B cell (primary cell): ENCODE data around the gene POT1. TPM values are rescaled to one million over a fixed set of nuclear protein-coding genes. Genes with fewer than 3 reads are reported as not detected.

ENCODE experiments used
- ATAC-seq: fragments of 200-7000 bp; cut with Tn5 transposase; one replicate; pipeline ENCODE4 v1.10.0; 2021; ENCODE audit warnings: low read depth, mild to moderate bottlenecking, moderate number of reproducible peaks, moderate library complexity
- CTCF ChIA-PET: fragments of 350-600 bp; sonication (Branson Sonifier 250); formaldehyde crosslinking; loops from one replicate; lab custom pipeline; 2021; ENCODE audit warnings: antibody characterized with exemption, inconsistent platforms; lab: Charles Lee
- POLR2A ChIA-PET: fragments of 350-600 bp; sonication (Branson Sonifier 250); formaldehyde crosslinking; loops from one replicate; lab custom pipeline; 2021; ENCODE audit warnings: antibody characterized with exemption; lab: Charles Lee
- DNase-seq: peaks from one replicate; pipeline ENCODE4 v3.0.0; 2013
- H2AFZ ChIP-seq: 2 replicates; pipeline ENCODE4 v1.6.1; 2012; ENCODE audit warnings: mild to moderate bottlenecking, low read depth, low read length; ENCODE audit not compliant: insufficient read depth, poor library complexity, severe bottlenecking
- H3K27ac ChIP-seq, 2 donors: 1 replicate in 1 of 2; 2 replicates in 1 of 2; pipeline ENCODE4 v1.5.1; 2012 to 2013; ENCODE audit warnings: low read length in 2 of 2, mild to moderate bottlenecking in 2 of 2, moderate library complexity in 1 of 2
- H3K27me3 ChIP-seq, 4 experiments: fragments of 200-600 bp in 1 of 4; sonication (generic) in 1 of 4; replicated peaks in 1 of 4; 1 replicate in 2 of 4; 2 replicates in 2 of 4; pipeline versions ENCODE4 v1.6.1 to v1.7.0; 2013 to 2016; ENCODE audit warnings: low read length in 3 of 4, mild to moderate bottlenecking in 2 of 4, mixed read lengths in 1 of 4, moderate library complexity in 1 of 4; ENCODE audit not compliant: insufficient read depth in 4 of 4, control insufficient read depth in 3 of 4; ENCODE audit errors: control extremely low read depth in 1 of 4
- H3K36me3 ChIP-seq, 2 experiments: replicated peaks in 1 of 2; 1 replicate in 1 of 2; 2 replicates in 1 of 2; pipeline versions ENCODE4 v1.6.1 to v1.7.1; 2013; ENCODE audit warnings: low read length in 1 of 2; ENCODE audit not compliant: insufficient read depth in 2 of 2, control insufficient read depth in 1 of 2; ENCODE audit errors: control extremely low read depth in 1 of 2, extremely low read depth in 1 of 2
- H3K4me1 ChIP-seq, 2 donors: fragments of 200-600 bp in 1 of 2; sonication (generic) in 1 of 2; 1 replicate in 1 of 2; 2 replicates in 1 of 2; pipeline versions ENCODE4 v1.5.1 to v1.6.1; 2013 to 2017; ENCODE audit warnings: low read length in 2 of 2; ENCODE audit not compliant: control insufficient read depth in 2 of 2, insufficient read depth in 2 of 2
- H3K4me2 ChIP-seq: replicated peaks from 2 replicates; pipeline ENCODE3; 2012; ENCODE audit warnings: mild to moderate bottlenecking, low read depth, low read length; ENCODE audit not compliant: poor library complexity, severe bottlenecking
- H3K4me3 ChIP-seq, 5 experiments: fragments of 200-600 bp in 1 of 5; sonication (generic) in 1 of 5; 1 replicate in 3 of 5; 2 replicates in 2 of 5; pipeline versions ENCODE4 v1.5.1 to v1.7.0; 2011 to 2016; ENCODE audit warnings: low read length in 4 of 5, mild to moderate bottlenecking in 4 of 5, low read depth in 2 of 5, control low read depth in 1 of 5, moderate library complexity in 1 of 5; ENCODE audit not compliant: insufficient read depth in 1 of 5; ENCODE audit errors: control extremely low read depth in 1 of 5, extremely low read depth in 1 of 5
- H3K79me2 ChIP-seq: fragments of 200-600 bp; sonication (generic); one replicate; pipeline ENCODE4 v1.6.0; 2016; ENCODE audit warnings: low read length; ENCODE audit not compliant: control insufficient read depth, insufficient read depth
- H3K9ac ChIP-seq: fragments of 200-600 bp; sonication (generic); 2 replicates; pipeline ENCODE4 v1.6.1; 2017; ENCODE audit warnings: mild to moderate bottlenecking, low read length, moderate library complexity
- H3K9me3 ChIP-seq, 3 donors: one replicate each; pipeline versions ENCODE4 v1.6.1 to v1.7.1; 2013; ENCODE audit warnings: low read length in 2 of 3; ENCODE audit not compliant: control insufficient read depth in 2 of 3, insufficient read depth in 1 of 3; ENCODE audit errors: control extremely low read depth in 1 of 3
- H4K20me1 ChIP-seq: 2 replicates; pipeline ENCODE4 v1.6.0; 2012; ENCODE audit warnings: mild to moderate bottlenecking, low read length; ENCODE audit not compliant: insufficient read depth, control insufficient read depth, poor library complexity, severe bottlenecking
- H3K27ac Mint-ChIP-seq: one replicate; pipeline ENCODE4 v1.8.0; 2021; ENCODE audit warnings: mixed read lengths
- H3K27me3 Mint-ChIP-seq: one replicate; pipeline ENCODE4 v1.8.0; 2021; ENCODE audit warnings: mixed read lengths
- H3K4me1 Mint-ChIP-seq: one replicate; pipeline ENCODE4 v1.8.0; 2021; ENCODE audit warnings: mixed read lengths
- H3K4me3 Mint-ChIP-seq: one replicate; pipeline ENCODE4 v1.8.0; 2021; ENCODE audit warnings: mixed read lengths
- H3K9me3 Mint-ChIP-seq: one replicate; pipeline ENCODE4 v1.8.0; 2022; ENCODE audit warnings: mixed read lengths; ENCODE audit not compliant: insufficient read depth
- EZH2 ChIP-seq: IDR thresholded peaks from 2 replicates; pipeline ENCODE4 v1.6.1; 2012; ENCODE audit warnings: borderline replicate concordance, low read depth, mild to moderate bottlenecking, moderate library complexity, low read length; ENCODE audit not compliant: insufficient read depth, poor library complexity, severe bottlenecking
- WGBS: methylation state at CpG from one replicate; pipeline ENCODE4 v1.1.5; 2013; ENCODE audit warnings: missing lambda C conversion rate; ENCODE audit not compliant: insufficient coverage; 5-methylcytosine and 5-hydroxymethylcytosine counted together
- intact Hi-C: fragments of 100-400 bp; cut with micrococcal nuclease; formaldehyde crosslinking; loops from one replicate; pipeline ENCODE4 v1.10.0; 2022
- polyA plus RNA-seq: library from polyadenylated mRNA; depleted of rRNA; stranded (reverse); fragments of >200 nt; gene quantifications from 2 replicates; pipeline ENCODE4 v1.2.3, GENCODE V29; 2012
- total RNA-seq, 2 donors: library from RNA; stranded (reverse); fragments of 120-200 nt in 1 of 2; gene quantifications; 1 replicate in 1 of 2; 2 replicates in 1 of 2; pipeline versions ENCODE4 v1.2.3 to v1.2.4, GENCODE V29; 2013 to 2022
- TF ChIP-seq, protein P1 (sequence below): fragments of 200-600 bp; IDR thresholded peaks from one replicate; pipeline ENCODE4 v1.8.0; 2022; ENCODE audit warnings: antibody characterized with exemption, mild to moderate bottlenecking

The POT1 gene
- total and polyA plus RNA-seq, 2 donors (not counting 1 experiment from before 2014, with no cell fraction given) = 12.2 to 32.3 TPM

GRCh38 chr7:124792696-124793095, 136.9 kb downstream of the POT1 start:
- Mint-ChIP-seq H3K9me3 (peaks cover 2% of the 10 kb centered on the region), H3K4me3 (no peak overlapping the region), H3K4me1 (no peaks in the 10 kb centered on the region), H3K27me3 (peaks cover 12% of the 10 kb centered on the region), H3K27ac (no peak overlapping the region)
- CTCF ChIA-PET = no interaction called here
- Histone ChIP-seq H3K27me3 (no peaks in the 10 kb centered on the region), H3K9ac (no peak overlapping the region), H3K79me2 (no peaks in the 10 kb centered on the region), H3K9me3 (no peaks in the 10 kb centered on the region), H3K4me1 (no peaks in the 10 kb centered on the region), H2AFZ (no peak overlapping the region), H3K4me2 (no peak overlapping the region), H3K4me3 (no peak overlapping the region), H3K27ac (no peak overlapping the region), H3K36me3 (no peaks in the 10 kb centered on the region), H4K20me1 (no peaks in the 10 kb centered on the region)
- 60% methylated on average over 1 of the region's 3 CpGs for whole genome bisulfite sequencing
- intact Hi-C loops = no loop called here
- POLR2A ChIA-PET = no interaction called here
- ATAC-seq (no peak), DNase-seq (no peak)
- TF ChIP-seq EZH2 = no peak
- TF ChIP-seq, protein P1, sequence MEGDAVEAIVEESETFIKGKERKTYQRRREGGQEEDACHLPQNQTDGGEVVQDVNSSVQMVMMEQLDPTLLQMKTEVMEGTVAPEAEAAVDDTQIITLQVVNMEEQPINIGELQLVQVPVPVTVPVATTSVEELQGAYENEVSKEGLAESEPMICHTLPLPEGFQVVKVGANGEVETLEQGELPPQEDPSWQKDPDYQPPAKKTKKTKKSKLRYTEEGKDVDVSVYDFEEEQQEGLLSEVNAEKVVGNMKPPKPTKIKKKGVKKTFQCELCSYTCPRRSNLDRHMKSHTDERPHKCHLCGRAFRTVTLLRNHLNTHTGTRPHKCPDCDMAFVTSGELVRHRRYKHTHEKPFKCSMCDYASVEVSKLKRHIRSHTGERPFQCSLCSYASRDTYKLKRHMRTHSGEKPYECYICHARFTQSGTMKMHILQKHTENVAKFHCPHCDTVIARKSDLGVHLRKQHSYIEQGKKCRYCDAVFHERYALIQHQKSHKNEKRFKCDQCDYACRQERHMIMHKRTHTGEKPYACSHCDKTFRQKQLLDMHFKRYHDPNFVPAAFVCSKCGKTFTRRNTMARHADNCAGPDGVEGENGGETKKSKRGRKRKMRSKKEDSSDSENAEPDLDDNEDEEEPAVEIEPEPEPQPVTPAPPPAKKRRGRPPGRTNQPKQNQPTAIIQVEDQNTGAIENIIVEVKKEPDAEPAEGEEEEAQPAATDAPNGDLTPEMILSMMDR = no peak

DNA sequence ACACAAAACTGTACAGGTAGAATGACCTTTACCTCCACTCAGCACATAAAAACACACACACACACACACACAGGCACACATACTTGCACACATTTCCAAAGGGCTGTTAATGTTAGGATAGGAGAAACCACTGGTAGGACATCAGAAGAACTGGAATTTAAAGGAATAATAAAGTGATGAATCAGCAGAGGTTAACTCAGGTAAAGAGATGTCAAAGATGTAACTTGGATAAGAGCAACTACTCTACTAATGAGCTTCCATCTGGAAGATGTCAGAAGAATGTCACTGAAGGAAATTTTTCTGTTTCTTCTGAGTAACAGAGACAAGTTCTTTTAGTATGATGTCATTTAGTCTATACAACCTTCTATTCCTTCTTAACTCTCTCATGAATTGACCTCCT, 137.6 kb downstream of the POT1 start:
- no peaks in the 10 kb centered on the region for H3K9me3 ChIP-seq
- intact Hi-C loops = no loop called here
- H3K36me3 ChIP-seq = no peaks in the 10 kb centered on the region
- H3K27me3 ChIP-seq = no peaks in the 10 kb centered on the region
- no peak overlapping the region for H2AFZ ChIP-seq
- Mint-ChIP-seq H3K4me1 (no peaks in the 10 kb centered on the region), H3K27me3 (peaks cover 12% of the 10 kb centered on the region), H3K4me3 (no peak overlapping the region), H3K9me3 (peaks cover 2% of the 10 kb centered on the region), H3K27ac (no peak overlapping the region)
- POLR2A ChIA-PET = no interaction called here
- H3K4me1 ChIP-seq = no peaks in the 10 kb centered on the region
- no peak for ATAC-seq
- H3K9ac ChIP-seq = no peak overlapping the region
- no peak overlapping the region for H3K4me2 ChIP-seq
- CTCF ChIA-PET = no interaction called here
- H3K79me2 ChIP-seq = no peaks in the 10 kb centered on the region
- no peak for DNase-seq
- TF ChIP-seq, protein P1 = no peak
- TF ChIP-seq EZH2 = no peak
- no peak overlapping the region for H3K27ac ChIP-seq
- H3K4me3 ChIP-seq = no peak overlapping the region
- no peaks in the 10 kb centered on the region for H4K20me1 ChIP-seq
